HL-60/S4 treated with retinoic acid at 250 ng/mL for 4 days and 3 days (cell line): Measurements from ENCODE around the gene MAPK4.
"Not testable (repeated sequence)": the region's sequence is repeated elsewhere in the genome, so short reads cannot be mapped to it uniquely, and the experiment has no call there.

Experiments used
- in situ Hi-C: fragments of 300-500 bp; cut with MboI; formaldehyde crosslinking; loops from 2 replicates; pipeline ENCODE4 v1.7.0; 2022; ENCODE audit warnings: low sequenced_read_pairs

The MAPK4 gene

GRCh38 chr18:50678651-50679050, 118.8 kb downstream of the MAPK4 start:
- in situ Hi-C loops: no loop called here

- in situ Hi-C loops: no loop called here
These were observed 119.2 kb downstream of the MAPK4 start for GRCh38 chr18:50679056-50679455.

GRCh38 chr18:50679656-50680055, 119.8 kb downstream of the MAPK4 start:
- in situ Hi-C loops: no loop called here

- in situ Hi-C loops: no loop called here
These were observed 121.1 kb downstream of the MAPK4 start for GRCh38 chr18:50680966-50681365.

- in situ Hi-C loops: no loop called here
These were observed 123.0 kb downstream of the MAPK4 start for GRCh38 chr18:50682852-50683251.

- in situ Hi-C loops: no loop called here
These were observed 126.5 kb downstream of the MAPK4 start for GRCh38 chr18:50686409-50686808.

GRCh38 chr18:50687491-50687890, 127.6 kb downstream of the MAPK4 start:
- in situ Hi-C loops: no loop called here

GRCh38 chr18:50689578-50689977, 129.7 kb downstream of the MAPK4 start:
- in situ Hi-C loops: no loop called here

GRCh38 chr18:50694147-50694546, 134.3 kb downstream of the MAPK4 start:
- in situ Hi-C loops: no loop called here

GRCh38 chr18:50695431-50696176, 135.7 kb downstream of the MAPK4 start:
- in situ Hi-C loops: no loop called here

- in situ Hi-C loops: no loop called here
These were observed 136.5 kb downstream of the MAPK4 start for GRCh38 chr18:50696436-50696835.

GRCh38 chr18:50696929-50697328, 137.0 kb downstream of the MAPK4 start:
- in situ Hi-C loops: no loop called here

GRCh38 chr18:50697509-50697908, 137.6 kb downstream of the MAPK4 start:
- in situ Hi-C loops: no loop called here

- in situ Hi-C loops: no loop called here
These were observed 140.6 kb downstream of the MAPK4 start for GRCh38 chr18:50700245-50701165.

GRCh38 chr18:50704357-50704940, 144.6 kb downstream of the MAPK4 start:
- in situ Hi-C loops: no loop called here

GRCh38 chr18:50706199-50706598, 146.3 kb downstream of the MAPK4 start:
- in situ Hi-C loops: no loop called here

- in situ Hi-C loops: no loop called here
These were observed 146.8 kb downstream of the MAPK4 start for GRCh38 chr18:50706651-50707050.

- in situ Hi-C loops: not testable (repeated sequence)
These were observed 147.4 kb downstream of the MAPK4 start for GRCh38 chr18:50707297-50707696.

- in situ Hi-C loops: no loop called here
These were observed 148.1 kb downstream of the MAPK4 start for GRCh38 chr18:50707855-50708469.

GRCh38 chr18:50709193-50709592, 149.3 kb downstream of the MAPK4 start:
- in situ Hi-C loops: no loop called here

GRCh38 chr18:50711386-50711785, 151.5 kb downstream of the MAPK4 start:
- in situ Hi-C loops: no loop called here
